Astrocyte (in vitro differentiated cells and primary cell): ENCODE results near the gene SNED1.

ENCODE experiments used
- EZH2 ChIP-seq: IDR thresholded peaks from 2 replicates; pipeline ENCODE4 v1.6.1; 2012; ENCODE audit warnings: mild to moderate bottlenecking, low read length, inconsistent platforms; ENCODE audit not compliant: insufficient read depth
- TF ChIP-seq, protein P1 (sequence below): IDR thresholded peaks from 2 replicates; pipeline ENCODE4 v1.5.1; 2011; ENCODE audit warnings: low read depth, mild to moderate bottlenecking, inconsistent platforms, low read length, moderate library complexity; ENCODE audit not compliant: insufficient read depth

DNA sequence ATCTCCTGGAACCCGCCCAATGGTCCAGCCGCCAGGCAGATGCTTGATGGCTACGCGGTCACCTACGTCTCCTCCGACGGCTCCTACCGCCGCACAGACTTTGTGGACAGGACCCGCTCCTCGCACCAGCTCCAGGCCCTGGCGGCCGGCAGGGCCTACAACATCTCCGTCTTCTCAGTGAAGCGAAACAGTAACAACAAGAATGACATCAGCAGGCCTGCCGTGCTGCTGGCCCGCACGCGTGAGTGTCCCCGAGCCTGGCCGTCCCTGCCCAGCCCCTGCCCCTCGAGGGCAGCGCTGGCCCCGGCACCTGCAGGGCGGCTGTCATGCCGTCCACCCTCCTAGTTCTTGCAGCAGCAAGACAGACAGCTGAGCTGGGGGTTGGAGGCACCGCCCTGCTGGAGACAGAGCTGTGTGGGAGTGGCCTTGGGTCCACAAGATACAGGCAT is 67.0 kb downstream of the SNED1 start:
- TF ChIP-seq, protein P1, sequence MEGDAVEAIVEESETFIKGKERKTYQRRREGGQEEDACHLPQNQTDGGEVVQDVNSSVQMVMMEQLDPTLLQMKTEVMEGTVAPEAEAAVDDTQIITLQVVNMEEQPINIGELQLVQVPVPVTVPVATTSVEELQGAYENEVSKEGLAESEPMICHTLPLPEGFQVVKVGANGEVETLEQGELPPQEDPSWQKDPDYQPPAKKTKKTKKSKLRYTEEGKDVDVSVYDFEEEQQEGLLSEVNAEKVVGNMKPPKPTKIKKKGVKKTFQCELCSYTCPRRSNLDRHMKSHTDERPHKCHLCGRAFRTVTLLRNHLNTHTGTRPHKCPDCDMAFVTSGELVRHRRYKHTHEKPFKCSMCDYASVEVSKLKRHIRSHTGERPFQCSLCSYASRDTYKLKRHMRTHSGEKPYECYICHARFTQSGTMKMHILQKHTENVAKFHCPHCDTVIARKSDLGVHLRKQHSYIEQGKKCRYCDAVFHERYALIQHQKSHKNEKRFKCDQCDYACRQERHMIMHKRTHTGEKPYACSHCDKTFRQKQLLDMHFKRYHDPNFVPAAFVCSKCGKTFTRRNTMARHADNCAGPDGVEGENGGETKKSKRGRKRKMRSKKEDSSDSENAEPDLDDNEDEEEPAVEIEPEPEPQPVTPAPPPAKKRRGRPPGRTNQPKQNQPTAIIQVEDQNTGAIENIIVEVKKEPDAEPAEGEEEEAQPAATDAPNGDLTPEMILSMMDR = no peak
- no peak for TF ChIP-seq EZH2
